Colonic mucosa (tissue), 4 donors: ENCODE measurements around the gene DCDC2. TPM values are rescaled to one million over a fixed set of nuclear protein-coding genes. Genes with fewer than 3 reads are reported as not detected.

Experiments
- DNase-seq: peaks from one replicate; pipeline ENCODE4 v3.0.0-alpha.2; 2020
- H3K27ac ChIP-seq: fragments of 200-600 bp; one replicate; pipeline ENCODE4 v1.8.0; 2021
- H3K27me3 ChIP-seq: fragments of 200-600 bp; one replicate; pipeline ENCODE4 v1.8.0; 2021
- H3K36me3 ChIP-seq: fragments of 200-600 bp; one replicate; pipeline ENCODE4 v1.8.0; 2021
- H3K4me1 ChIP-seq: fragments of 200-600 bp; one replicate; pipeline ENCODE4 v1.8.0; 2021; ENCODE audit warnings: mild to moderate bottlenecking
- H3K4me3 ChIP-seq: fragments of 200-600 bp; one replicate; pipeline ENCODE4 v1.8.0; 2021
- H3K9ac ChIP-seq, 2 donors: one replicate each; pipeline ENCODE4 v1.7.0; 2013; ENCODE audit warnings: control low read depth in 2 of 2, low read depth in 2 of 2, low read length in 2 of 2
- H3K9me3 ChIP-seq: fragments of 200-600 bp; one replicate; pipeline ENCODE4 v1.8.0; 2021
- intact Hi-C: fragments of 100-400 bp; cut with DNase I; formaldehyde crosslinking; loops from one replicate; pipeline ENCODE4 v1.14.1; 2022
- total RNA-seq, 2 donors: library from RNA; stranded (reverse); fragmentation: NEBNext Ultra II Directional in 1 of 2; extraction: Animal tissue kit (Norgen Biotek cat#: 25700) in 1 of 2; gene quantifications; one replicate each; pipeline ENCODE4 v1.2.1, GENCODE V29; 2021
- TF ChIP-seq, protein P1 (sequence below): fragments of 200-600 bp; IDR thresholded peaks from one replicate; pipeline ENCODE4 v1.8.0; 2022; ENCODE audit warnings: antibody characterized with exemption, mild to moderate bottlenecking
- donor health status: healthy.
- donor health status: DM: no; HTN: no; CAD: no.
- donor health status: DM: no; HTN: no; CAD: no.

The DCDC2 gene
- total RNA-seq, 2 donors from 2014 or later, result 3.3 to 9.4 TPM

DNA sequence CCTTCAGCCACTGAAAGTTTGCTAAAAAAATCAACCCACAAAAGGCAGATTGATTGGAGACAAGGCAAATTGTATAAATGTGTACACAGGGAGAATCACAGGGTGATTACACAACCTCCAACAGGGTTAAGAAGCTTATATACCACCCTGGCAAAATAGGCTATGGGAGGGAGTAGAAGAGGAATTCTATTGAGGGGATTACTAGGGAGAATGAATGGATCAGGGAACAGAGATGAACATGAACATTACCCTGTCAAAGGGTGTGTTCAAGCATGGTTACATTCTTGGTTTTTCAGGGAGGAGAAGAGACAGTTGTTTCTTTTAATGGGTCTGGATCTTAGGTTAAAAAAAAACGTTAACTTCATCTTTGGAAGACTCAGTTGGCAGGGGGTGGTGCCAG lies 39.8 kb upstream of the DCDC2 start:
- no peak overlapping the region for H3K27ac ChIP-seq
- no peaks in the 10 kb centered on the region for H3K4me1 ChIP-seq
- H3K27me3 ChIP-seq, result no peaks in the 10 kb centered on the region
- H3K9me3 ChIP-seq, result no peaks in the 10 kb centered on the region
- no peak overlapping the region for H3K9ac ChIP-seq
- TF ChIP-seq, protein P1, sequence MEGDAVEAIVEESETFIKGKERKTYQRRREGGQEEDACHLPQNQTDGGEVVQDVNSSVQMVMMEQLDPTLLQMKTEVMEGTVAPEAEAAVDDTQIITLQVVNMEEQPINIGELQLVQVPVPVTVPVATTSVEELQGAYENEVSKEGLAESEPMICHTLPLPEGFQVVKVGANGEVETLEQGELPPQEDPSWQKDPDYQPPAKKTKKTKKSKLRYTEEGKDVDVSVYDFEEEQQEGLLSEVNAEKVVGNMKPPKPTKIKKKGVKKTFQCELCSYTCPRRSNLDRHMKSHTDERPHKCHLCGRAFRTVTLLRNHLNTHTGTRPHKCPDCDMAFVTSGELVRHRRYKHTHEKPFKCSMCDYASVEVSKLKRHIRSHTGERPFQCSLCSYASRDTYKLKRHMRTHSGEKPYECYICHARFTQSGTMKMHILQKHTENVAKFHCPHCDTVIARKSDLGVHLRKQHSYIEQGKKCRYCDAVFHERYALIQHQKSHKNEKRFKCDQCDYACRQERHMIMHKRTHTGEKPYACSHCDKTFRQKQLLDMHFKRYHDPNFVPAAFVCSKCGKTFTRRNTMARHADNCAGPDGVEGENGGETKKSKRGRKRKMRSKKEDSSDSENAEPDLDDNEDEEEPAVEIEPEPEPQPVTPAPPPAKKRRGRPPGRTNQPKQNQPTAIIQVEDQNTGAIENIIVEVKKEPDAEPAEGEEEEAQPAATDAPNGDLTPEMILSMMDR, result no peak
- H3K36me3 ChIP-seq, result no peaks in the 10 kb centered on the region
- intact Hi-C loops, result no loop called here
- no peak overlapping the region for H3K4me3 ChIP-seq
- DNase-seq, result no peak

DNA sequence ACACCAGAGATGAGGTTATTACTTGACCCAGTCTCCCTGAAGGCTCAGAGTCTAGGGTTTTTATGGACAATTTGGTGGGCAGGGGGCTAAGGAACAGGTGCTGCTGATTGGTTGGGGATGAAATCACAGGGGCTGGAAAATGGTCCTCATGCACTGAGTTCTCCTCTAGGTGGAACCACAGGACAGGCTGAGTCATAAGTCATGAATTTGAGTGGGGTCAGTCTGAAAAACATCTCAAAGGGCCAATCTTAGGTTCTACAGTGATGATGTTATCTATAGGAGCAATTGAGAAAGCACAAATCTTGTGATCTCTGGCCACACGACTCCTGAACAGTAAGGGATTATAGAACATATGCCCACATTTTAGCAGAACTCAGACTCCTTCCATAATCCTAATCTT lies 39.0 kb upstream of the DCDC2 start:
- no peaks in the 10 kb centered on the region for H3K9me3 ChIP-seq
- no peaks in the 10 kb centered on the region for H3K4me1 ChIP-seq
- H3K27me3 ChIP-seq, result no peaks in the 10 kb centered on the region
- TF ChIP-seq, protein P1, result no peak
- no peak overlapping the region for H3K27ac ChIP-seq
- no peak overlapping the region for H3K9ac ChIP-seq
- H3K36me3 ChIP-seq, result no peaks in the 10 kb centered on the region
- intact Hi-C loops, result no loop called here
- DNase-seq, result no peak
- H3K4me3 ChIP-seq, result no peak overlapping the region

DNA sequence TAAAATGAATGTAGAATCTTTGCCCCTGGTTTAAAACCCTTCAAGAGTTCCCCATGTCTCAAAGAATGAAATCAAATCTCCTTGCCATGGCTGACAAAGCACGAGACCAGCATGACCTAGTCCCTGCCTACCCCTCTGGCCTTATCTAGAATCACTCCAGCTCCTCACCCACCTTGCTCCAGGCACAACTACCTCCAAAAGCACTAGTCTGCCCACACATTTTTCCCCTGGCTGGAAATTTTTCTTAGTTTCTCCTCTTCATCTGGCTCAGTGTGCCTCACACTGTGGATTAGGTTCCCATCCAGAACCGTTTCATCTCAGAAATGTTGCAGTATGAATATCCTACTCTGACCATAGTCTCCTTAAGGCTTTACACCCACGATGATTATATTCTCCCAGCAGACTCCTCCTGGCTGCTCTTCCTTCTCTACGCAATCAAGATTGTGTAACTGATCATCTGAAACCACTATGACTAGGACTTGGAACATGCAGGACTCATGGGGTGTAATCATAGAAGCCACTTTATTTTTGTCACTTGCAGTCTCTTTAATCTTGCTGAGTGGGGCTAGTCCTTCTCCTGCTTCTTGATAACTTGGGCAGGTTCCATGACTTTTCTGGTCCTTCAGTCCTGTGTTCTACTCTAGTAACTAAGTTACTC lies 37.0 kb upstream of the DCDC2 start:
- TF ChIP-seq, protein P1, result no peak
- no peaks in the 10 kb centered on the region for H3K9me3 ChIP-seq
- H3K9ac ChIP-seq, result no peak overlapping the region
- no peaks in the 10 kb centered on the region for H3K36me3 ChIP-seq
- H3K27me3 ChIP-seq, result no peaks in the 10 kb centered on the region
- H3K4me1 ChIP-seq, result no peaks in the 10 kb centered on the region
- intact Hi-C loops, result no loop called here
- H3K4me3 ChIP-seq, result no peak overlapping the region
- H3K27ac ChIP-seq, result no peak overlapping the region
- DNase-seq, result no peak

DNA sequence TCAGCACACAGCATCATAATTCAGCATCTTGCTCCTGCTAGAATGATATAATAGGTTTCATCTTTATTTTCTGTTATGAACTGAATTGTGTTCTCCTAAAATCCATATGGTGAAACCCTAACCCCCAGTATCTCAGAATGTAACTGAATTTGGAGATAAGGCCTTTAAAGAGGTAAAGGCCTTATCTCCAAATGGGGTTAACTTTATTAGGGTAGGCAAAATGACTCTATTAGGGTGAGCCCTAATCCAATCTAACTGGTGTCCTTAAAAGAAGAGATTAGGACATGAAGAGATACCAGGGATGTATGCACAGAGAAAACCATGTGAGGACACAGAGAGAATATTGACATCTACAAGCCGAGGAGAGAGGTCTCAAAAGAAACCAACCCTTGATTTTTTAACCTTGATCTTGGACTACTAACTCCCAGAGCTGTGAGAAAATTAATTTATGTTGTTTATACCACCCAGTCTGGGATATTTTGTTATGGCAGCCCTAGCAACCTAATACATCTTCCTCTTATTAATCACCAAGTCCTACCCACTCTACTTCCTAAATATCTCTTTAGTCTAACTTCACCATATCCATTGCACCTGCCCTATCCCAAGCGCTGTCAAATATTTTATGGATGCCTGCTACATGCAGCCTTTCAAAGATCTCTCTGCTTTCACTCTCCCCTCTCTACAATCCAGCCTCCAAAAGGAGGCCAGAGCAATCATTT lies 36.4 kb upstream of the DCDC2 start:
- H3K27me3 ChIP-seq, result no peaks in the 10 kb centered on the region
- no peak overlapping the region for H3K4me3 ChIP-seq
- no peak overlapping the region for H3K27ac ChIP-seq
- no peak overlapping the region for H3K9ac ChIP-seq
- TF ChIP-seq, protein P1, result no peak
- no peaks in the 10 kb centered on the region for H3K9me3 ChIP-seq
- intact Hi-C loops, result no loop called here
- no peak for DNase-seq
- no peaks in the 10 kb centered on the region for H3K4me1 ChIP-seq
- H3K36me3 ChIP-seq, result no peaks in the 10 kb centered on the region

DNA sequence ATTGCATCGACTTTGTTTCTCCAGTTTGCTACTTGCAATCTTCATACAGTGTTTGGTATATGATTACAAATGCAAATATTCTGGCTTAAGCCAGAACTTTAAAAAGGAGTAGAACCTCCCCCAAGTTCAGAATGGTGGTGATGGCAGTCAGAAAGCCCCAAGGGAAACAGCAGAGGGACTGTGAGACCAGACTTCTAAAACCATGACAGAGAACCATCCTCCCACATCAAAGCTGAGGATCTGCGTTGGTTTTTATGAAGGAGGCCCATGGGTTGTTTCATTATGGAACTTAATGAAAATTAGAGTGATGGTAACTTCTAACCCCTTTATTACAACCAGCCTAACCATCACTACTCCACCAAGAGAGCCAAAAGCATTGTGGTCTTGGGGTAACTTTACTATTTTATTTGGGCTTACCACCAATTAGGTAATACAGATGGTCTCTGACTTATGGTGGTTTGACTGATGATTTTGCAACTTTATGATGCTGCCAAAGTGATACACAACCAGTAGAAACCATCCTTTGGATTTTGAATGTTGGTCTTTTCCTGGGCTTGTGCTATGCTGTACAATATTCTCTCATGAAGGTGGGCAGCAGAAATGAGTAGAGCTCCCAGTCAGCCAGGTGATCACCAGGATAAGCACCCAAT lies 34.0 kb upstream of the DCDC2 start:
- intact Hi-C loops, result loop anchor here (2.0 kb wide), 1 partner anchor 109 kb away; no protein-coding TSS in a partner anchor
- Histone ChIP-seq H3K9ac (no peak overlapping the region), H3K4me1 (no peaks in the 10 kb centered on the region), H3K9me3 (no peaks in the 10 kb centered on the region), H3K36me3 (no peaks in the 10 kb centered on the region), H3K27me3 (no peaks in the 10 kb centered on the region), H3K4me3 (no peak overlapping the region), H3K27ac (no peak overlapping the region)
- TF ChIP-seq, protein P1, result no peak
- DNase-seq, result no peak
